OCI-LY1 (cell line): ENCODE results near the gene MBOAT2.
A peak's percentile ranks its signal among the peaks of the same experiment; 100 is the strongest.

Experiments used
- H2AFZ ChIP-seq: fragments of 200-600 bp; sonication (generic), shearing (Covaris generic); 2 replicates; pipeline ENCODE4 v1.6.0; 2014; ENCODE audit warnings: antibody characterized with exemption, mild to moderate bottlenecking, low read length
- H3F3A ChIP-seq: fragments of 200-600 bp; sonication (generic), shearing (Covaris generic); 2 replicates; pipeline ENCODE4 v1.6.0; 2014; ENCODE audit warnings: mild to moderate bottlenecking, antibody characterized with exemption, low read length, moderate library complexity; ENCODE audit not compliant: insufficient read depth
- H3K27ac ChIP-seq: fragments of 200-600 bp; sonication (generic); 2 replicates; pipeline ENCODE4 v1.5.1; 2014; ENCODE audit warnings: low read length, mixed run types, mild to moderate bottlenecking, low read depth; ENCODE audit not compliant: poor library complexity, severe bottlenecking
- H3K27me3 ChIP-seq: fragments of 200-600 bp; sonication (generic); 2 replicates; pipeline ENCODE4 v1.6.0; 2014; ENCODE audit warnings: antibody characterized with exemption, mild to moderate bottlenecking, low read length, moderate library complexity; ENCODE audit not compliant: insufficient read depth
- H3K36me3 ChIP-seq: fragments of 200-600 bp; sonication (generic); 2 replicates; pipeline ENCODE4 v1.6.1; 2014; ENCODE audit warnings: mild to moderate bottlenecking, antibody characterized with exemption, low read length, moderate library complexity, mixed read lengths; ENCODE audit not compliant: insufficient read depth
- H3K4me1 ChIP-seq: fragments of 200-600 bp; sonication (generic); 2 replicates; pipeline ENCODE4 v1.5.1; 2014; ENCODE audit warnings: mild to moderate bottlenecking, low read length, moderate library complexity; ENCODE audit not compliant: insufficient read depth, severe bottlenecking
- H3K4me2 ChIP-seq: fragments of 200-600 bp; sonication (generic), shearing (Covaris generic); 2 replicates; pipeline ENCODE4 v1.6.1; 2014; ENCODE audit warnings: low read length
- H3K4me3 ChIP-seq: fragments of 200-600 bp; sonication (generic); 2 replicates; pipeline ENCODE4 v1.5.1; 2014; ENCODE audit warnings: low read length, low read depth, mild to moderate bottlenecking, mixed read lengths; ENCODE audit not compliant: poor library complexity, severe bottlenecking
- H3K79me2 ChIP-seq: fragments of 200-600 bp; shearing (Covaris generic); 2 replicates; pipeline ENCODE4 v1.6.1; 2016; ENCODE audit warnings: mixed run types, low read length, mixed read lengths; ENCODE audit not compliant: insufficient read depth
- H3K9ac ChIP-seq: fragments of 200-600 bp; sonication (generic), shearing (Covaris generic); 2 replicates; pipeline ENCODE4 v1.6.1; 2014; ENCODE audit warnings: mild to moderate bottlenecking, low read length, mixed read lengths
- H3K9me2 ChIP-seq: fragments of 200-600 bp; sonication (generic), shearing (Covaris generic); 2 replicates; pipeline ENCODE4 v1.6.1; 2014; ENCODE audit warnings: low read depth, mild to moderate bottlenecking, low read length, mixed read lengths
- H3K9me3 ChIP-seq: fragments of 200-600 bp; shearing (Covaris generic); 2 replicates; pipeline ENCODE4 v1.6.1; 2014; ENCODE audit warnings: low read length, mixed read lengths
- H4K20me1 ChIP-seq: fragments of 200-600 bp; sonication (generic), shearing (Covaris generic); 2 replicates; pipeline ENCODE4 v1.6.0; 2016; ENCODE audit warnings: mild to moderate bottlenecking, low read length; ENCODE audit not compliant: insufficient read depth
- CTCF ChIP-seq: fragments of 200-600 bp; sonication (generic), shearing (Covaris generic); IDR thresholded peaks from 2 replicates; pipeline ENCODE4 v1.5.1; 2017; ENCODE audit warnings: mild to moderate bottlenecking, antibody characterized with exemption, low read length, moderate library complexity, mixed read lengths
- EZH2 ChIP-seq: fragments of 200-600 bp; sonication (generic), shearing (Covaris generic); IDR thresholded peaks from 2 replicates; pipeline ENCODE4 v1.8.0; 2017; ENCODE audit warnings: borderline replicate concordance, mixed run types, mild to moderate bottlenecking, antibody characterized with exemption, low read length, moderate library complexity, mixed read lengths

The MBOAT2 gene

GRCh38 chr2:8836971-8837794 is 166.3 kb downstream of the MBOAT2 start, which contains the start of gene KIDINS220:
Gene KIDINS220, minus strand, starts transcription at chr2:8837613. Its CDS starts 10,520 bp downstream, at chr2:8827093.
- Histone ChIP-seq H3K79me2 (peaks cover 7% of the 10 kb centered on the region; the same call in 1 of the 2 replicates), H3K9ac (peak within 1 kb of the TSS; percentile 70)

GRCh38 chr2:8835279-8835678 is 168.2 kb downstream of the MBOAT2 start:
- Histone ChIP-seq H3K4me3 (no peak overlapping the region), H3K36me3 (no peaks in the 10 kb centered on the region), H3F3A (no peaks in the 10 kb centered on the region), H3K79me2 (peaks cover 7% of the 10 kb centered on the region; the same call in 1 of the 2 replicates), H2AFZ (no peak overlapping the region), H3K4me2 (no peak overlapping the region; the same call in 1 of the 2 replicates), H3K9ac (no peak overlapping the region), H3K4me1 (peaks cover 14% of the 10 kb centered on the region), H3K9me2 (no peaks in the 10 kb centered on the region), H3K27me3 (no peaks in the 10 kb centered on the region; the same call in 1 of the 2 replicates), H3K27ac (no peak overlapping the region), H4K20me1 (no peaks in the 10 kb centered on the region), H3K9me3 (no peaks in the 10 kb centered on the region)
- TF ChIP-seq EZH2: no peak
- no peak for TF ChIP-seq CTCF

More at GRCh38 chr2:8836971-8837794, 166.3 kb downstream of the MBOAT2 start, which contains the start of gene KIDINS220:
- no peak within 1 kb of the TSS for H3K27ac ChIP-seq
- no peaks in the 10 kb centered on the region for H3K36me3 ChIP-seq
- no peaks in the 10 kb centered on the region for H3F3A ChIP-seq
- no peaks in the 10 kb centered on the region for H3K9me3 ChIP-seq
- TF ChIP-seq CTCF (no peak), EZH2 (no peak)
- H3K4me2 ChIP-seq: peak within 1 kb of the TSS; percentile 85
- H3K27me3 ChIP-seq: no peaks in the 10 kb centered on the region; the same call in 1 of the 2 replicates
- H4K20me1 ChIP-seq: no peaks in the 10 kb centered on the region
- H3K9me2 ChIP-seq: no peaks in the 10 kb centered on the region
- peak within 1 kb of the TSS; percentile 84 for H3K4me3 ChIP-seq
- H3K4me1 ChIP-seq: peaks cover 14% of the 10 kb centered on the region
- no peak within 1 kb of the TSS; the same call in 1 of the 2 replicates for H2AFZ ChIP-seq

- Histone ChIP-seq H3K9me2 (no peaks in the 10 kb centered on the region), H3K36me3 (no peaks in the 10 kb centered on the region), H3F3A (no peaks in the 10 kb centered on the region), H4K20me1 (no peaks in the 10 kb centered on the region), H2AFZ (no peak overlapping the region), H3K27me3 (no peaks in the 10 kb centered on the region; the same call in 1 of the 2 replicates), H3K79me2 (peaks cover 10% of the 10 kb centered on the region; the same call in 1 of the 2 replicates), H3K27ac (no peak overlapping the region), H3K9ac (no peak overlapping the region), H3K9me3 (no peaks in the 10 kb centered on the region), H3K4me3 (no peak overlapping the region), H3K4me2 (no peak overlapping the region), H3K4me1 (peaks cover 16% of the 10 kb centered on the region)
- TF ChIP-seq CTCF (no peak), EZH2 (no peak)
Observed at GRCh38 chr2:8833853-8834252, 169.6 kb downstream of the MBOAT2 start.
